ENCODE results near the gene FAM107B.

The FAM107B gene

DNA sequence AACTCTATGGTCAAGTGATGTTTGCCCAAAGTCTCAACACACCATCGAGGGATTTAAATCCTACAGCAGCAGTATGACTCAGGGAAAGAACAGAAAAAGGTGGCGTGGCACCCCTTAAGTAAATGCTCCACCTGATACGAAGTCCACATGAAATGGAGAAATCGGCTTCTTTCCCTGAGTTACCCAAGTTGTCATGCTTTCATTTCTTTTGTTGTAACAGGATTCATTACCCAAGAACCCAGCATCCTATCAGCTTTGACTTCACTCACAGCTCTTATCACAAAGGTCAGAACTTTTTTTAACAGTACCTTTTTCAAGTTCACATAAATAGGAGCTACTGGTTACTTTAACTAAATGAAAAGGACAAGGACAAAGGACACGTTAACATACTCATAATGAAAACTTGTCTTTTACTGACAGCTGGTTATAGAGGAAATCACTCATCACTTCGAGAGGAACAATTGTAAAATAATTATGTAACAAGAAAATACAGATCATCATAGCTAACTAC, 224.2 kb downstream of the FAM107B start:
- DNase-seq, result no peak

DNA sequence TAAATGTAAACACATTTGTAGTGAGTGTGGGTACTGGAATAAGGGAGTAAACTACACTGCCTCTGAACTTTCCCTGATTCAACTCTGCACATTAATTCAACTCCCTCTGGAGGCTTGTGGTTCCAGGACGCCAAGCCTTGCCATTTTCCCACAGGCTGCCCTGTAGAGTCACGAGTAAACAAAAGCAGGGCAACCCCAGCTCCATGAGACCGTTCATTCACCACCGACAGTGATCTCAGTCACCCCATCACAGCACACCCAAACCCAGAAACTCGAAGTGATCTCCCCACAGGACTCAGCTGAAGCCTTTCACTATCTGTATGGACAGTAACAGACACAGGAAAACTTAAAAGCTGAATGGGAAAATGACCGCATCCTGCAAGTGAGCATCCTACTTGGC, 225.2 kb downstream of the FAM107B start:
- DNase-seq, result no peak

DNA sequence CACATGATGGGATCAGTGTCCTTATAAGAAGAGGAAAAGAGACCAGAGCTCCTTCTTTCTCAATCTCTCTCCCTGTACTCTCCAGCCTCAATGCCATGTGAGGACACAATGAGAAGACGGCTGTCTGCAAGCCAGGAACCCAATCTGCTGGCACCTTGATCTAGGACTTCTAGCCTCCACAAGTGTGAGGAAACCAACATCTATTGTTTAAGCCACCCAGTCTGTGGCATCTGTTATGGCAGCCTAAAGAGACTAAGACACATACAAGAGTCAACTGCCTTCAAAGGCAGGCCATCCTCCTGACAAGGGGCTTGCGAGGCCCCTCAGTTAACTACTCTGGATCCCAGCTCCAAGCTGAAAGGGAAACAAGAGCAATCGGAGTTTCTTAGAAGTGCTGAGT, 225.7 kb downstream of the FAM107B start:
- no peak for DNase-seq

DNA sequence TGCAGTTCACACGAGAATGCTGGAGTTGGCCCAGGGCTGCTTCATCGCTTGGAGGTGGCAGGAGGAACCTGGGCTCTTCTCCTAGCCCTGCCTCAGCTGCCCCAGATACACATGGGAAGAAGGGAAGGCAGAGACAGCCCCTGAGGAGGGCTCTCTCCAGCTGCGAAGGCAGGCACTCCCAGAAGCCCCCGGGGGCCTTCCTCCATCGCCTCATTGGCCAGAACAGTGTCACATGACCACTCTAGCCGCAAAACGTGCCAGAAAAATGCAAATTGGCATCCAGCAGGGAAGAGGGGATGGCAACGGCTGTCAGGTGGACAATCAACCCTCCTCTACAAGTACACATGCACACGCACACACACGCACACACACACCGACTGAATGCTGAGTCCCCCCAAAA, 226.2 kb downstream of the FAM107B start:
- no peak for DNase-seq

DNA sequence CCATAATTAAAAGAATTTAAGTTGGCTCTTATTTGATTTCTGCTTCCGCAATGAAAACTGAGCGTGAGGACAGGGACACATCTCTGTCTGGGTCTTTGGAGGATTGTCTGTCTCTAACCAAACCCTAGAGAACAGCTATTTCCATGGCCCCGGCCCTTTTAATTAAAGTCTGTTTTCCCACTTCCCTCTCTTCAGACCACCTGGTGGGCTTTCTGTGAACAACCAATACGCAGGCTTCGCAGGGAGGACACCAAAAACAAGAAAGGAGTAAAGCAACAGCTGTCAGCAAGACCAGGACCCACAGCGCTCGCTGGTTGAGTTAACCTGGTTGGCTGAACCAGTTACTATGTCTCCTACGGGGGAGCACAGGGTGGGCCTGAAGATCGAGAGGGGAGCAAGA, 226.9 kb downstream of the FAM107B start:
- no peak for DNase-seq

DNA sequence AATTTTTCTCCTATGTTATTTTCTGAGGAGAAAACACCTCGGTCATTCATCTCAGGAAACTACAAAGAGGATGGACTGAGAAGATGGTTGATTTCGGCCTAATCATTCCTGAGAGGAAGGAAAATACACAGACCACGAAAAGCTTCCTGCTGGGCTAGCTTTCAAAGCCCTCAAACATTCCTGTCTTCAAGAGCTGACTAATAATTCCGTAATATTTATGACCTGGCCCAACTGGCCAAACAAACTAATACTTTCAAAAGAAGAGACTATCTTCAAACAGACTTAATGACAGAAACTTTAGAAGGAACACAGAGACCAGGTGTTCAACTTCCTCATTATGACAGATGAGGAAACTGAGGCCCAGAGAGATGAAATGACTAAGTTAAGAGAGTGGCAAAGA, 228.9 kb downstream of the FAM107B start:
- DNase-seq, result no peak

DNA sequence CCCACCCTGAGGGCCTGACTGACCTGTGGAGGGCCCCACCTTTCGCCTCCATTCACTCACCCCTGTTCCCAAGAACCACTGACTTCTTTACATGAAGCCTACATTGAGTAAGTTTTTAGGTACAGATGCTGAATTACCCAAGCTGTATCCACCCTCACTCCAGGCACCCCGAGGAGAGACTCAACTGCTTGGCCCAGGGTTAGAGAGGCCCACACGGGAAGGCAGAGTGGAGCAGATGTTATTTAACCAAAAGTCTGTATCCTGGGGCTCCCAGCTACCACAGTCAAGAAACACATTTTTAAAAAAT, 230.8 kb downstream of the FAM107B start:
- DNase-seq, result no peak

DNA sequence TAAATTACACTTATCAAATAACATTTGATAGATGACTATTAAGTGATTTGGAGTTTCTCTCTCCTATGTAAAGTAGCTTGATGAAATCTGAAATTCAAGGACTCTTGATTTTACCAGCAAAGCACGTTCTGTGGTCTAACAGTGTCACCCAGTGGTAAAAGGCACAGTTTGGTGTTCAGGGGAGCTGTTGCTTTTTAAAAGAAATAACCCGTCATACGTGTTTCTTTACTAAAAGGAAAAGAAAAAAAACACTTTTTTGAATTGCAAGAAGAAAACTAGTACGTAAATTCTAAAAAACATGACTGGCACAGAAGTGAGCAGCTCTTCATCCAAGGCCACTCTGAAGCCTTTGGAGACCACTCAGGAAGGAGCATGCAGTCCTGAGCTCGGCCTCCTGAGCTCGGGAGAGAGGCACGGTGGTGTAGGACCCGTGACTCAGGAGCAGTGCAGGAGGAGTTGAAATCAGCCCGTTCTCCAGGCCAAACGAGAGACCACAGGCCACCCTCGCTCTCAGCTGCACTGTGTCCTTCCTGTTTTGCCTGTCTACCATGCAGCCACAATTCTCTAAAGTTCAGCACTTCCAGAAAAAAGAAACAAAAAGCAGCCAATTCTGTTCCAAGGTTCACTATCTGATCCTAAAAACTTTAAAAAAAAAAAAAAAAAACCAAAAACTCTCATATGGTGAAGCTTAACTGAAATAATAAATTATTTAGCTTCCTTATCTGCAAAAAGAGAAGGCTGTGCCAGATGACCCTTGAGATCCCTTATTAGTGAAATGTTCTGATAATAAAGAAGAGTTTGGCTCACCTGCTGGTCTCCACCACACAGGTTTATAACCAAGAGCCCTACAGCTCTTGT, 231.4 kb downstream of the FAM107B start:
- DNase-seq, result peak; percentile 16

DNA sequence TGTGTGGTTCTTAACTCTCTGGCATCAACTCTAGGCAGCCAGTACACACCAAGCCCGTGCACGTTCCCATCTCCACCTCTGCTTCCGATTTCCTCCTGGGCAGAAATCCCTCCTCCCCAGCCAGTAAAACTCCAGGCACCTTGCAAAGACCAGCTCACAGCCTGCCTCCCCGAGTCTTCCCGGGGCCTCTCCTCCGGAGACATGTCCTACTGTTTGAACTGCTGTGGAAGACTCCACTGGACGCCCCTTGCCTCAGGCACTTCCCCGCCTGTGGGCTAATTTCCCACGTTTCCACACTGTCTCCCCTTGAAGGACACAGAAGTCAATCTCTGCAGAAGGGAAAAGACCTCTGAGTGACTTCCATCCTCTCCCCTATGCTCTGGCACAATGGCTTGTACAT, 233.3 kb downstream of the FAM107B start:
- DNase-seq, result no peak

DNA sequence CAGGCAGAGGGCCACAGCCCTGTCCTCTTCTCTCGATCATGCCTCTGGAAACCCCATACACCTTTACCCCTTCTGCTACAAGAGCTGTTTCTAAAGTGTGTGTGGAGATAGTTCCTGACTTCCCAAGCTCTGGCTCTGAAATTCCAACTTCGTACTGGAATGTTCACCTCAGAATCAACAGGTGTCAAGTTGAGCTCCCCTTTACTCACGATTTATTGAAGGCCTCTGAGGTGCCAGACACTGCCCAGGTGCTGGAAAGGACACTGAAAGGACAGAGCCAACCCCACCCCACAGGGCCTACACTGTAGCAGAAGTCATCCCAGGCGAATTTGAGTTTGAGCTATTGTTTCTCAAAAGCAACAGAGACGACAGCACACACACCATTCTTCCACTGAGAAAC, 234.1 kb downstream of the FAM107B start:
- DNase-seq, result no peak

DNA sequence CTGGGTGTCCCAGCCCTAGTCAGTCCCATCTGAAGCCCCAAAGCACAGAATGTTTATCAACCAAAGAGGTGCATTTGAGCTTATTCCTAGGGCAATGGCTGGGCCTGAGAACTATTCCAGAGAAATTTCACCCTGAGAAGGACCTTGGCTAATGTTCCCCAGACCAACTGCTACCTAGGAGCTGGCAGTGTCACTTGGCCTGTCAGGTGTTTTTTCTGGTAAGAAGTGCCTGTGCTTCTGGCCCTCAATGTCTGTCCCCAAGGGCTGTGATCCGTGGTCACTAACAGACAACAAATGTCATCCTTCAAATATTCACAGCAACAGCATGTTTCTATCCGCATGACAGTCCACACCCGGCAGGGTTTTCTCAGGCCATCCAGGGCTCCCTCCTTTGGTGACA, 234.6 kb downstream of the FAM107B start:
- DNase-seq, result no peak

DNA sequence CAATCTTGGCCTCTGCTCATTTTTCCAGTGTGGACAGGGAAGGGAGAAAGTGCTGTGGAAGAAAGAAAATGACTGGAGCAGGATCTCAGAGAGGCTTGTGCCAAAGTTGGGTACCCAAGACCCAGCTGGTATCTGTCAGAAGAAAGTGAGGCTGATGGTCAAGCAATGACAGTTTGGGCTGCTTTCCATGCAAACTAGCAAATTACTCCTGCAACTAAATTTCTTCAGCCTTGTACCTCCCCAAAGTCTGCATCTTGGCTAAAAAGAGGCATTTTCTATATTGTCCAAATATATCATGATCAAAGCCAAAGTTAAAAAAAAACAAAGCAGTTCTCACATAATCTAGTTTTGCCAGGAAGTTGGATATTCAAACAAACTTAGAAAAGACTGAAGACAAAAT, 235.5 kb downstream of the FAM107B start:
- DNase-seq, result no peak

DNA sequence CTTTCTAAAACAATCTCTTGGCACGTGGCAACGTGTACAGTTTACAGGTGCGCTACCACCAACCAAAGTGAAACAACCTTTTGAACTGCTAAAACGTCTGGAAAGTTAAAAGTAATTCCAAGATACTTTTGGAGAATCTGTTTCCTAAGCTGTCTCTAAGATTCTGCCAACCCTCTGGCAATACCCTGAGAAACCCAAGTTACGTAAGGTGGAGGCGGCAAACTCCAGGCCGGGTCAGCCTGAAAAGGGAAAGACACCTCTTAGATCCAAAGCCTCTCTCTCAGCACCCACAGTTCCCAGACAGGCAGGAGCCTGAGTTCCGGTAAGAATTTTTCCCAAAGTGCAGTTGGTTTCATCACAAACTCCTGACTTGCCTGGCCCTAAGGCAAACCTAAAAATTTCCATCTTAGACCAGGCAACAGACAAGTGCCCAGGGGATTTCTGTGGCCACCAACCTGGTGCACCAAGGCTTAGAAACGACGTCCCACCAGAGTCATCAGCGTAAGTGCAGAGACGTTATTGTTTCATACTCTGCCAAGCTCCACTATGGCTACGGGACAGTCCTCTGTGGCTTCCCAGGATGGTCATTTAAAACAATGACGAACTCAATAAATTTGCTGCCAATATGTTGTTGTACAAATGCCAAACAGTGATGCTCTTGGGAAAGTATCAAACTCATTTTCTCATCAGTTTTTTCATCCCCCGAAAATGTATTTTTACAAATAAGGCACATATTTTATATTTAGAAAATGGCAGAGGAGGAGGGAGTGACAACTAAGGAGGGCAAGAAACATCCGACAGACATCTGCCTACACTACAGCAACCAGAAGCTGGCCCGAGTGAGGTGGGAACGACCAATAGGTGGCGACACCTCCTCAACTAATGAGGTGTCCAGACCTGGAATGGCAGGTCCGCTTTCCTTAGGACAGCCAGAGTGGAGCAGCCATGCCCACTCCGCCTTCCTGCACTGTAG, 238.2 kb downstream of the FAM107B start:
- DNase-seq, result peak; percentile 17

DNA sequence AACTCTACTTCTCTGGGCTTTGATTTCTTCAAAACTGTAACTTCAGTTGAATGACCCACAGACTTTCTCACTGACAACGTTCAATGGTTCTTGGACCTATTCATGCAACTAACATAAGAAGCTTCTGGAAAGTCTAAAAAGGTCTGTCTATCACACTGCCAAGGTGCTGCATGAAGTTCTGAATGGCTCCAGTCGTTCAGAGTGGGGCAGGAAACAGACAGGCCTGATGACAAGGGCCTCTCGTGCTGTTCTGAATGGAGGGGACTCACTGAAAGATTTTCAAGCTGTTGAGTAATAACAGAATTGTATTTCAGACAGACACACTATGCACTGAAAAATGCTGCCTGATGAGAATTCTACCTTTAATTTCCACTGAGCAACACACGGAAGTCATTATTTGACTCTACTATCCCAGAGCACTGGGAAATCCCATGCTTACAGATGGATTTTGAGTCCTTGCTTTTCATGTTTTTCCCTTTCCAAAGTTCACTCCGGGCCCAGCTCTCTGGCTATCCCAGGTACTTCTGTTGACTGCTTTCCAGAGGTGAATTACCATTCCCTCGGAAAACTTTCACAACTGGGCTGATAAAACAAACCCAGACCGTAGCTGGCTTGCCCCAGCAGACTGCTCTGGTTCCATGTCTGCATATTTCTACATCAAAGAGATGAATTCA, 239.1 kb downstream of the FAM107B start:
- no peak for DNase-seq

DNA sequence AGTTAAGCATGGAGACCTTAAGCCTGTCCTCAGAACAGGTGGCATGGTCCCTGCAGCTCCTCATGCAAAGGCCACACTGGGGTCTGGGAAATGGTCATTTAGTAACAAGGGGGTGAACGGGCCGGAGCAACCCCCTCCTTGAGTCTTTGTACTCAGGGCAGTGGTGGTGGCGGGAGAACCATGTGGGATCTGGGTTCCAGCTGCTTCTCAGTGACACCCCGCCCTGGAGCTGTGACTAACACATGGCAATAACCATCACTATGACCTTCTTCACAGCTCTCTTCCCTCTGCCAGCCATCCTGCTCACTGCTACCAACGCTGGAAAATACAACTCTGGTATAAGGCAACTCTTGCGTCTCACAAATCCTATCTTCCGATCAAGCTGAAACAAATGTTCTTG, 240.5 kb downstream of the FAM107B start:
- no peak for DNase-seq

DNA sequence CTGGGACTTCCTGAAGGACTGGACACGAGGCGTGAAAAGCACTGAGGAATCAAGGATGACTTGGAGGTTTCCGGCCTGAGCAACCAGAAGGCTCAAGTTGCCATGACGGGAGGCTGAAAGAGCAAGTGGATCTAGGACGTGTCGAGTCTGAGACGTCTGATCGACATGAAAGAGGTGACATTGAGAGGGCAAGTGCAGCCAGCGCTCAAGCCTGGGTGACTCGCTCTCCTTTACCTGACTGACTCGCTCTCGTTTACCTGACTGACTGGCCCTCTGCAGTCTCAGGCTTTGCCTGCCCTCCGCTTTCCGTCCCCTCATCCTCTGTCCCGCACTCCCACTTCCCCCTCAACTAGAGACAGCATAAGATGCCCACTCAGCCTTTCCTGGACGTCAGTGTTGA, 241.4 kb downstream of the FAM107B start:
- DNase-seq, result no peak

DNA sequence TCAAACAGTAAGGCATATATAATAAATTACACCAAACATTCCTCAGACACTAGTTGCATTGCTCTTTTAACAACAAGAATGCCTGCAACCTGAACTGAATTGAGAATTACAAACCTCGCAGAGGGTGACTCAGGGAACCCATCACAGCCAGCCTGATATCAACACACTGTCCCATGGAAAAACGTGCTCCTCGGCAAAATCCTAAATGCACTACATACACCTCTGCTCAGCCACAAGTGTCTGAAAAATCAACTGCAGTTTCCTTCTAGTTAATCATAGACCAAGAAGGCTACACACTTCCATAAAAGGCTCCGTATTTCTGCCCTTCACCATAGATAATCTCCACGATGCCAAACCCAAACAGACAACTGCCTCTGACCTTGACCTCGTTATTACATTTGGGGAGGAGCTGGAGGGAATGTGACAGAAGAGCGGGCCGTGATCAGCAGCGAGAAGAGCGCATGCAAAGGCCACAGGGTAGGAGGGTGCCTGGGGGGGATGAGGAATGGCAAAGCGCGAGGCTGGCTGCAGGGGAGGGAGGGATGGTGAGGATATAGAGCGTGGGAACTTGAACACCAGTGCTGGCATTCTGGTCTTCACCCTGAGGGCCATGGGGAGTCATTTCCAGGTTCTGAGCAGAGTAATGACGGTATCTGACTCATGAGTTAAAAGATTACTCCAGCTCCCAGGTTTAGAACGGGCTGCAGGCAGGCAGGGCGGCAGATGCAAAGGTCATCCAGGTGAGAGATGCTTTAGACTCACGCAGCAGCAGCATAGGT, 242.0 kb downstream of the FAM107B start:
- no peak for DNase-seq

DNA sequence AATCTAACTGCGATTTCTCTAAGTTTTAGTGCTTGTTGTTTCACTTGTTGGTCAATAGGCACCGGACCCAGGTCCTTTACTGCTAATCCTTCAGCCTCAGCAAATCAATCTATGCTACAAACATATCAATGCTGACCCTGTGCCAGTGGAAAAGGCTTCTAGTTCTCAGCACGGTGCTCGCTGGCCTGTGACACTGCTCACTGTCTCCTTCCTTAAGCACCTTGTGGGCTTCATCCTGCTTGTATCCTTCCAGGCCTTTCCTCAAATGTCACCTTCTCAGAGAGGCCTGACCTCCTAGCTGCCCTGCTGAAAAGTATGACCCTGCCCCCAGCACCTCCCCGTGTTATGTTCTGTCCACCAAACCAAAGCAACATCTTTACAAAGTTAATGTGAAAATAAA, 242.7 kb downstream of the FAM107B start:
- DNase-seq, result no peak

DNA sequence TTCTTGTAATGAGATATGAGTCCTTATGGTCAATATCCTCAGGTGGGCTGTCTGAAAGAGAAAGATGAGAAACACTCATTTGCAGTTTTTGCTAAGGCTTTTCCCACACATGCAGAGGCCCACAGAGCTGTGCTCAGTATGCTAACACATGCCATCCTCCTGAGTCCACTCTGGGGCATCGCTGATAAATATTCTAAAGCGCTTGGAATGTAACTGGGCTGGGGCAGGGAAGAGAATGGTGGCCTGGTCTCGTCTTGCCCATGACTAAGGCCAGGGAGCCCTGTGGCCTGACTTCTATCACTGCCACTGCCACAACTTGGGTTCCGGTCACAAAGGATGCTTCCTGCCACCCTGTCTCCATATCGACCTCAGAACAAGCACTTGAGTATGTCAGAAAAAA, 244.2 kb downstream of the FAM107B start:
- DNase-seq, result no peak

DNA sequence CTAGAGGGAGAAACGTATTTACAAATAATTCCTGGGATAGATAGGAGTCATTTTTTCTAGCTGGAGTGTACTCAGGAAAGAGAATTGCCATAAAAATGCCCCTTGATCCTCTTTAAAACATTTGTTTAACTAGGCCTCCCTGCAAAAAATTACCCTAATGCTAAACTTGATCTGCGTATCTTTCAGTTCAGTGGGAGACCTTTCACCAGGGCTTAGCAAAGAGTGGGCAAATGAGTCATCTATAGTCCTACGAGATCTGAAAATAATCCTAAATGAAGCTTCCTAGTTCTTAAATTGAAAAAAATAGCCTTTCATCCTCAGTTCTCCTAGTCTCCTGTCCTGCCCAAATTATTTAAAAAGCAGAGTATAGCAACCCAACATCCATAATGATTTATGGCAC, 245.3 kb downstream of the FAM107B start:
- DNase-seq, result no peak

DNA sequence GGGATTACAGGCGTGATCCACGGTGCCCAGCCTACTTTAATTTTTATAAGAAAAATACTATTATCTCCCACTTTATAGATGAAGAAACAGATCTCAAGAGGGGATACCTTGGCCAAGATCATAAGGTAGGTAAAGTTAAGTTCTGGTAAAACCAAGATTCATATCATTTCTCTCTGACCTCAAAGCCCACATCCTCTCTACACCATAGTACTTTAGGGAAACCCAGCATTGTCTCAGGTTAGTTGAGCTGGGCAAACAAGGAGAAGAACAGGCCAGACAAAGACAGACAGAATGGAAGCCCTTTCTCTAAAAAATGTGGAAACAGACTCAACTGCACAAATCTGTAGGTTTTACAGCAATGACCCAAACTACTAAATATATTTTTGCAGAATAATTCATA, 246.2 kb downstream of the FAM107B start:
- DNase-seq, result no peak

DNA sequence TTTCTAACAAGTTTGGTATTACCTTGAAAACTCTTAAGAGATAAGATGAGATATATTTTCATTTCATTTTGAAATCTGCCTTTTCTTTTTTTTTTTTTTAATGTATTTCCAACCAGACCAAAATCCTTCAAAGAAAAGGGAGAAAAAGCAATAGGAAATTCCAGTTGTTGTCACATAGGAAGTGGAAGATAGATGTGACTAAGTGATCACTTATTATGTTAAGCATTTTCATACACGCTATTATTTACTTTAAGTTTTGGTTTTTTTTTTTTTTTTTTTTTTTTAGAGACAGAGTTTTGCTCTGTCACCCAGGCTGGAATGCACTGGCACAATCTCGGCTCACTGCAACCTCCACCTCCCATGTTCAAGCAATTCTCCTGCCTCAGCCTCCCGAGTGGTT, 246.8 kb downstream of the FAM107B start:
- DNase-seq, result no peak

Data from effector CD8-positive, alpha-beta T cell (primary cell).